Keratinocyte (primary cell): Measurements from ENCODE around the gene PTPDC1. TPM values are rescaled to one million over a fixed set of nuclear protein-coding genes. Genes with fewer than 3 reads are reported as not detected.

Experiments
- DNase-seq: peaks from one replicate; pipeline ENCODE4 v3.0.0-alpha.2; 2011; ENCODE audit warnings: low read depth, missing footprints, low spot score
- FAIRE-seq: peaks from 2 replicates; lab custom pipeline; 2011; peaks lifted over from hg19 to GRCh38; lab: Jason Lieb, UNC
- H2AFZ ChIP-seq: 2 replicates; pipeline ENCODE4 v1.6.0; 2012; ENCODE audit warnings: low read length, control low read depth, inconsistent platforms; ENCODE audit not compliant: control insufficient read depth
- H3K27ac ChIP-seq: 2 replicates; pipeline ENCODE4 v1.5.1; 2011; ENCODE audit warnings: low read length; ENCODE audit not compliant: control insufficient read depth, insufficient read depth
- H3K27me3 ChIP-seq: 3 replicates; pipeline ENCODE4 v1.6.0; 2011; ENCODE audit warnings: low read length; ENCODE audit not compliant: control insufficient read depth, insufficient read depth; ENCODE audit errors: extremely low read depth
- H3K36me3 ChIP-seq, 2 experiments: 2 replicates in 1 of 2; 3 replicates in 1 of 2; pipeline ENCODE4 v1.5.1; 2011; ENCODE audit warnings: low read length in 2 of 2, mild to moderate bottlenecking in 1 of 2; ENCODE audit not compliant: control insufficient read depth in 2 of 2, insufficient read depth in 2 of 2; ENCODE audit errors: extremely low read depth in 1 of 2
- H3K4me1 ChIP-seq: 3 replicates; pipeline ENCODE4 v1.5.1; 2011; ENCODE audit warnings: low read length; ENCODE audit not compliant: control insufficient read depth, insufficient read depth; ENCODE audit errors: extremely low read depth
- H3K4me2 ChIP-seq: 3 replicates; pipeline ENCODE4 v1.6.0; 2011; ENCODE audit warnings: low read depth, low read length; ENCODE audit not compliant: control insufficient read depth, insufficient read depth; ENCODE audit errors: extremely low read depth
- H3K4me3 ChIP-seq, 3 experiments: fragments of 200-600 bp in 1 of 3; sonication (generic) in 1 of 3; 2 replicates in 2 of 3; 3 replicates in 1 of 3; pipeline ENCODE4 v1.5.1; 2011 to 2016; ENCODE audit warnings: low read length in 3 of 3, mild to moderate bottlenecking in 3 of 3, control low read depth in 2 of 3, inconsistent platforms in 1 of 3, low read depth in 1 of 3, mixed read lengths in 1 of 3, mixed run types in 1 of 3, moderate library complexity in 1 of 3; ENCODE audit not compliant: control insufficient read depth in 2 of 3, insufficient read depth in 2 of 3; ENCODE audit errors: extremely low read depth in 1 of 3
- H3K79me2 ChIP-seq: 2 replicates; pipeline ENCODE4 v1.6.0; 2012; ENCODE audit warnings: low read length; ENCODE audit not compliant: control insufficient read depth, insufficient read depth
- H3K9ac ChIP-seq: 3 replicates; pipeline ENCODE4 v1.6.0; 2011; ENCODE audit warnings: low read length; ENCODE audit not compliant: control insufficient read depth, insufficient read depth; ENCODE audit errors: extremely low read depth
- H3K9me1 ChIP-seq: 3 replicates; pipeline ENCODE4 v1.6.0; 2011; ENCODE audit warnings: low read length; ENCODE audit not compliant: control insufficient read depth, insufficient read depth; ENCODE audit errors: extremely low read depth
- H3K9me3 ChIP-seq: 2 replicates; pipeline ENCODE4 v1.5.1; 2012; ENCODE audit warnings: low read depth, low read length; ENCODE audit not compliant: control insufficient read depth
- H4K20me1 ChIP-seq: 3 replicates; pipeline ENCODE4 v1.6.0; 2011; ENCODE audit warnings: low read length; ENCODE audit not compliant: control insufficient read depth, insufficient read depth; ENCODE audit errors: extremely low read depth
- EZH2 ChIP-seq: IDR thresholded peaks from one replicate; pipeline ENCODE4 v1.6.1; 2012; ENCODE audit warnings: inconsistent platforms, mild to moderate bottlenecking, low read length, moderate library complexity
- dilution Hi-C: fragments of 300-500 bp; cut with MboI; formaldehyde crosslinking; loops from one replicate; pipeline ENCODE4 v1.7.0; 2020; ENCODE audit warnings: low sequenced_read_pairs; ENCODE audit not compliant: extremely low pct_ligation_motif_present
- polyA plus RNA-seq, 5 experiments: library from polyadenylated mRNA; depleted of rRNA in 3 of 5; stranded (reverse) in 3 of 5; stranded (forward) in 1 of 5; unstranded in 1 of 5; fragments of >200 nt; gene quantifications; 1 replicate in 1 of 5; 2 replicates in 3 of 5; 3 replicates in 1 of 5; pipeline versions ENCODE4 v1.2.1 to v1.2.3, GENCODE V29; 2011 to 2012; ENCODE audit warnings: missing spikeins in 2 of 5, low read depth in 1 of 5, low replicate concordance in 1 of 5
- TF ChIP-seq, protein P1 (sequence below), 3 experiments: IDR thresholded peaks in 1 of 3; conservative IDR thresholded peaks in 1 of 3; optimal IDR thresholded peaks in 1 of 3; 2 replicates in 2 of 3; 3 replicates in 1 of 3; pipeline versions ENCODE3 to v1.5.1; 2011; ENCODE audit warnings: low read length in 3 of 3, mild to moderate bottlenecking in 3 of 3, moderate library complexity in 2 of 3, control low read depth in 1 of 3, inconsistent platforms in 1 of 3; ENCODE audit not compliant: insufficient read depth in 2 of 3; ENCODE audit errors: extremely low read depth in 1 of 3

PTPDC1 gene
- polyA plus RNA-seq, 1 donor (not counting 4 experiments of a cell fraction or from before 2014, with no cell fraction given), result 8.2 TPM

DNA sequence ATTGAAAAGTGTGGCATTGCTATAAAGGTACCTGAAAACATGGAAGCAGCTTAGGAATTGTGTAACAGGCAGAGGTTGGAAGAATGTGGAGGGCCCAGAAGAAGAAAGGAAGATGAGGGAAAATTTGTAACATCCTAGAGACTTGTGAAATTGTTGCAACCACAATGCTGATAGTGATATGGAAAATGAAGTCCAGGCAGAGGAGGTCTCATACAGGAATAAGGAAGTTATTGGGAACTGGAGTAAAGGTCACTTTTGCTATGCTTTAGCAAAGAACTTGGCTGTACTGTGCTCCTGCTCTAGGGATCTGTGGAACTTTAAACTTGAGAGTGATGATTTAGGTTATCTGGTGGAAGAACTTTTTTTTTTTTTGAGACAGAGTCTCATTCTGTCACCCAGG is 43.5 kb downstream of the PTPDC1 start:
- H4K20me1 ChIP-seq, result no peaks in the 10 kb centered on the region
- DNase-seq (no peak), FAIRE-seq (no peak)
- no peak for TF ChIP-seq EZH2
- TF ChIP-seq, protein P1, sequence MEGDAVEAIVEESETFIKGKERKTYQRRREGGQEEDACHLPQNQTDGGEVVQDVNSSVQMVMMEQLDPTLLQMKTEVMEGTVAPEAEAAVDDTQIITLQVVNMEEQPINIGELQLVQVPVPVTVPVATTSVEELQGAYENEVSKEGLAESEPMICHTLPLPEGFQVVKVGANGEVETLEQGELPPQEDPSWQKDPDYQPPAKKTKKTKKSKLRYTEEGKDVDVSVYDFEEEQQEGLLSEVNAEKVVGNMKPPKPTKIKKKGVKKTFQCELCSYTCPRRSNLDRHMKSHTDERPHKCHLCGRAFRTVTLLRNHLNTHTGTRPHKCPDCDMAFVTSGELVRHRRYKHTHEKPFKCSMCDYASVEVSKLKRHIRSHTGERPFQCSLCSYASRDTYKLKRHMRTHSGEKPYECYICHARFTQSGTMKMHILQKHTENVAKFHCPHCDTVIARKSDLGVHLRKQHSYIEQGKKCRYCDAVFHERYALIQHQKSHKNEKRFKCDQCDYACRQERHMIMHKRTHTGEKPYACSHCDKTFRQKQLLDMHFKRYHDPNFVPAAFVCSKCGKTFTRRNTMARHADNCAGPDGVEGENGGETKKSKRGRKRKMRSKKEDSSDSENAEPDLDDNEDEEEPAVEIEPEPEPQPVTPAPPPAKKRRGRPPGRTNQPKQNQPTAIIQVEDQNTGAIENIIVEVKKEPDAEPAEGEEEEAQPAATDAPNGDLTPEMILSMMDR (optimal IDR thresholded peaks at IDR 0.05 in 1 of 3, IDR thresholded peaks at IDR 0.05 in 1 of 3, conservative IDR thresholded peaks at IDR 0.05 in 1 of 3; ENCODE audit: extremely low read depth in 1 of 3, insufficient read depth in 2 of 3, low read length in 3 of 3), result no peak
- no peak overlapping the region for H2AFZ ChIP-seq
- no peak overlapping the region for H3K27ac ChIP-seq
- H3K9ac ChIP-seq, result no peak overlapping the region
- no peaks in the 10 kb centered on the region for H3K27me3 ChIP-seq
- no peaks in the 10 kb centered on the region for H3K9me1 ChIP-seq
- no peaks in the 10 kb centered on the region for H3K4me1 ChIP-seq
- H3K36me3 ChIP-seq, result no peaks in the 10 kb centered on the region
- H3K9me3 ChIP-seq, result peaks cover 8% of the 10 kb centered on the region
- dilution Hi-C loops, result no loop called here
- no peak overlapping the region for H3K4me3 ChIP-seq
- H3K79me2 ChIP-seq, result no peaks in the 10 kb centered on the region
- H3K4me2 ChIP-seq, result no peak overlapping the region

DNA sequence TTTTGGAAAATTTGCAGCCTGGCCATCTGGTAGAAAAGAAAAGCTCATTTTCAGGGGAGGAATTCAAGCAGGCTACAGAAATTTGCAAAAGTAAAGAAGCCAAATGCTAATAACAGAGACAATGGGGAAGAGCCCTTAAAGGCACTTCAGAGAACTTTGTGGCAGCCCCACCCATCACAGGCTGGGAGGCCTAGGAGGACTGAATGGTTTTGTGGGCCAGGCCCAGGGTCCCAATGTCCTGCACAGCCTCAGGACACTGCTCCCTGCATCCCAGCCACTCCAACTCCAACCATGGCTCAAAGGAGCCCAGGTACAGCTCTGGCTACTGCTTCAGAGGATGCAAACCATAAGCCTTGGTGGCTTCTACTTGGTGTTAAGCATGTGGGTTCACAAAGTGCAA is 44.3 kb downstream of the PTPDC1 start:
- H3K9me3 ChIP-seq, result peaks cover 8% of the 10 kb centered on the region
- no peak for DNase-seq

More for the DNA sequence above, 44.3 kb downstream of the PTPDC1 start:
- no peak overlapping the region for H3K27ac ChIP-seq
- no peaks in the 10 kb centered on the region for H3K9me1 ChIP-seq
- H3K9ac ChIP-seq, result no peak overlapping the region
- H3K4me1 ChIP-seq, result no peaks in the 10 kb centered on the region
- no peaks in the 10 kb centered on the region for H3K79me2 ChIP-seq
- TF ChIP-seq, protein P1 (optimal IDR thresholded peaks at IDR 0.05 in 1 of 3, IDR thresholded peaks at IDR 0.05 in 1 of 3, conservative IDR thresholded peaks at IDR 0.05 in 1 of 3; ENCODE audit: extremely low read depth in 1 of 3, insufficient read depth in 2 of 3, low read length in 3 of 3), result no peak
- TF ChIP-seq EZH2, result no peak
- FAIRE-seq, result no peak
- H3K27me3 ChIP-seq, result no peaks in the 10 kb centered on the region
- H3K4me3 ChIP-seq, result no peak overlapping the region
- H2AFZ ChIP-seq, result no peak overlapping the region
- dilution Hi-C loops, result no loop called here
- H3K36me3 ChIP-seq, result no peaks in the 10 kb centered on the region
- no peak overlapping the region for H3K4me2 ChIP-seq
- H4K20me1 ChIP-seq, result no peaks in the 10 kb centered on the region
